Gastrocnemius medialis (tissue), 4 donors: ENCODE measurements around the gene DIAPH1. TPM values are rescaled to one million over a fixed set of nuclear protein-coding genes. Genes with fewer than 3 reads are reported as not detected.

Experiments
- ATAC-seq, 2 donors: fragments of 150-250 bp; one replicate each; pipeline ENCODE4 v1.9.1; 2016
- DNase-seq, 2 donors: peaks; one replicate each; pipeline ENCODE4 v3.0.0-alpha.2; 2019
- H3K27ac ChIP-seq, 4 donors: fragments of 200-600 bp; sonication (generic); 1 replicate in 1 of 4; 2 replicates in 3 of 4; pipeline ENCODE4 v1.5.1; 2016 to 2018; ENCODE audit warnings: mild to moderate bottlenecking in 2 of 4, moderate library complexity in 1 of 4
- H3K27me3 ChIP-seq, 3 donors: fragments of 200-600 bp; sonication (generic) in 2 of 3; 1 replicate in 1 of 3; 2 replicates in 2 of 3; pipeline versions ENCODE4 v1.5.1 to v1.6.0; 2016 to 2019; ENCODE audit warnings: mild to moderate bottlenecking in 1 of 3, moderate library complexity in 1 of 3
- H3K36me3 ChIP-seq, 2 donors: fragments of 200-600 bp; sonication (generic) in 1 of 2; one replicate each; pipeline ENCODE4 v1.5.1; 2017 to 2018
- H3K4me1 ChIP-seq, 2 donors: fragments of 200-600 bp; sonication (generic) in 1 of 2; one replicate each; pipeline ENCODE4 v1.5.1; 2016 to 2017; ENCODE audit warnings: mild to moderate bottlenecking in 2 of 2
- H3K4me3 ChIP-seq, 4 donors: fragments of 200-600 bp; sonication (generic) in 3 of 4; 1 replicate in 1 of 4; 2 replicates in 3 of 4; pipeline ENCODE4 v1.5.1; 2016 to 2019; ENCODE audit warnings: mild to moderate bottlenecking in 2 of 4
- H3K9me3 ChIP-seq, 3 donors: fragments of 200-600 bp; sonication (generic) in 2 of 3; 1 replicate in 1 of 3; 2 replicates in 2 of 3; pipeline ENCODE4 v1.5.1; 2016 to 2019
- CTCF ChIP-seq, 5 experiments: fragments of 450-650 bp in 3 of 5; fragments of 200-600 bp in 2 of 5; sonication (generic) in 2 of 5; IDR thresholded peaks in 4 of 5; conservative IDR thresholded peaks in 1 of 5; 1 replicate in 4 of 5; 2 replicates in 1 of 5; pipeline ENCODE4 v1.5.1; 2016 to 2019; ENCODE audit warnings: antibody characterized with exemption in 5 of 5, mild to moderate bottlenecking in 3 of 5, moderate library complexity in 3 of 5
- POLR2A ChIP-seq, 2 donors: fragments of 450-650 bp; IDR thresholded peaks; one replicate each; pipeline ENCODE4 v1.6.1; 2017; ENCODE audit warnings: antibody characterized with exemption in 2 of 2, mild to moderate bottlenecking in 2 of 2, moderate library complexity in 2 of 2
- in situ Hi-C, 4 donors: fragments of 200-750 bp; cut with MboI; loops; one replicate each; pipeline versions ENCODE4 v1.15.0 to v1.8.0; 2017; ENCODE audit warnings: low sequenced_read_pairs in 4 of 4
- intact Hi-C: fragments of 100-400 bp; cut with DNase I; formaldehyde crosslinking; loops from one replicate; pipeline ENCODE4 v1.15.1; 2023; ENCODE audit warnings: low total_unique reads
- total RNA-seq, 4 donors: library from RNA; depleted of rRNA; stranded (reverse); fragments of >200 nt; gene quantifications; one replicate each; pipeline versions ENCODE4 v1.1.0 to v1.2.3, GENCODE V29; 2016

DIAPH1 gene
- total RNA-seq, 4 donors from 2014 or later = 98.3 to 324 (median 214) TPM

DNA sequence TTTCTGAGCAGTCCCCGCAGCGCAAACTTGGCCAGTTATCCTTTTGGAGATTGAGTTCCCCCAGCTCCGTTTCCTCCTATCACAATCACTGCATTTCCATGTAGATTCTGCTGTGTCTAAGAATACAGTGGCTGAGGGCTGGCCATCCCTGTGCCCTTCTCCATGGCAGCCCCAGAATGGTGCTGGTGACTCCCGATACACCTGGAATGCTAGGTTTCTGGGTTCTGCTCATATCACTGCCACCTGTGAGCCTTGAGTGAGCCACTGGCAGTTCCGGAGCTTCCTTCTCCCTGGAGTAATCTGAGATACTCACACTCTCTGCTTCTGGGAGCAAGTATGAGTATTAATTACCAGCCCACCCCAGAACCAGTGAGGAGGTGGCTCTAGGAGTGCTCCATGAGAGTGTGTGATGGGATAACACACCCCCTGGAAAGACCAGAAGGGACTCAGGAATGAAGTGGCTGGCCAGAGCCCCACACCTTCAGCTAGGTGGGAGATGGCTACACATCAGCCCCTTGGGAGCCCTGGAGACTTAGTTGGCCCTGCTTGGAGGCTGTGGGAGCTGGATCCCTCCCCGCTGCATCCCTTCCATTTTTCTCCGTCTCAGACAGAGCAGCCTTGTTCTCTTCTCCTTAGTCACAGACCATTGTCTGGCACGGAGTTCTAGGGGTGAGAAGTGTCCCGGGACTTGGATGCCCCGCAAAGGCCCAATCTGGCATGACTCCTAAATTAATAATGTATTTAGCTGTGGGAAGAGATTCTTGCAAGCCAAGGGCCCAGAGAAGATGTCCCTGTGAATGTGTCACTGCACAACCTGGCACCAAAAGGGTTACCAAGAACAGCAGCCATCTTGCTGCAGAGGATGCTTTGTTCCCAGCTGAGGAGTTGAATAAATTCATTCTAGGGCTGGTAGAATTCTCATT, 125.0 kb downstream of the DIAPH1 start:
- no peak for DNase-seq
- H3K27ac ChIP-seq = no peak overlapping the region
- peaks cover 5 to 21% of the 10 kb centered on the region in 2 donors for H3K4me1 ChIP-seq
- intact Hi-C loops (no loop called here), in situ Hi-C loops (no loop called here)
- no peak for ATAC-seq
- H3K27me3 ChIP-seq = no peaks in the 10 kb centered on the region
- no peak overlapping the region for H3K4me3 ChIP-seq
- H3K36me3 ChIP-seq = no peaks in the 10 kb centered on the region
- TF ChIP-seq CTCF (IDR thresholded peaks at IDR 0.05 in 4 of 5, conservative IDR thresholded peaks at IDR 0.05 in 1 of 5) = no peak
- no peak for TF ChIP-seq POLR2A (IDR thresholded peaks at IDR 0.05)
- no peaks in the 10 kb centered on the region for H3K9me3 ChIP-seq

- H3K36me3 ChIP-seq = no peaks in the 10 kb centered on the region
- intact Hi-C loops (no loop called here), in situ Hi-C loops (no loop called here)
- TF ChIP-seq POLR2A (IDR thresholded peaks at IDR 0.05) = no peak
- TF ChIP-seq CTCF (IDR thresholded peaks at IDR 0.05 in 4 of 5, conservative IDR thresholded peaks at IDR 0.05 in 1 of 5) = no peak
- no peak for DNase-seq
- H3K27ac ChIP-seq = no peak overlapping the region
- peaks cover 9 to 21% of the 10 kb centered on the region in 2 donors for H3K4me1 ChIP-seq
- no peak overlapping the region for H3K4me3 ChIP-seq
- no peak for ATAC-seq
- H3K27me3 ChIP-seq = no peaks in the 10 kb centered on the region
- H3K9me3 ChIP-seq = no peaks in the 10 kb centered on the region
Observed at GRCh38 chr5:141492168-141492885, 126.5 kb downstream of the DIAPH1 start.

- no peaks in the 10 kb centered on the region for H3K36me3 ChIP-seq
- intact Hi-C loops = no loop called here
- ATAC-seq (no peak), DNase-seq (no peak)
- no peaks in the 10 kb centered on the region for H3K9me3 ChIP-seq
- no peak for TF ChIP-seq POLR2A (IDR thresholded peaks at IDR 0.05)
- TF ChIP-seq CTCF (IDR thresholded peaks at IDR 0.05 in 4 of 5, conservative IDR thresholded peaks at IDR 0.05 in 1 of 5) = no peak
- peaks cover 9 to 22% of the 10 kb centered on the region in 2 donors for H3K4me1 ChIP-seq
- H3K27ac ChIP-seq = no peak overlapping the region
- in situ Hi-C loops = no loop called here
- no peaks in the 10 kb centered on the region for H3K27me3 ChIP-seq
- H3K4me3 ChIP-seq = no peak overlapping the region
Observed at GRCh38 chr5:141491323-141492167, 127.3 kb downstream of the DIAPH1 start.

DNA sequence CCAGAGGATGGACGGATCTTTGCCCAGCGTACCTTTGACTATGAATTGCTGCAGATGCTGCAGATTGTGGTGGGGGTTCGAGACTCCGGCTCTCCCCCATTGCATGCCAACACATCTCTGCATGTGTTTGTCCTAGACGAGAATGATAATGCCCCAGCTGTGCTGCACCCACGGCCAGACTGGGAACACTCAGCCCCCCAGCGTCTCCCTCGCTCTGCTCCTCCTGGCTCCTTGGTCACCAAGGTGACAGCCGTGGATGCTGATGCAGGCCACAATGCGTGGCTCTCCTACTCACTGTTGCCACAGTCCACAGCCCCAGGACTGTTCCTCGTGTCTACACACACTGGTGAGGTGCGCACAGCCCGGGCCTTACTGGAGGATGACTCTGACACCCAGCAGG, 128.0 kb downstream of the DIAPH1 start:
- Histone ChIP-seq H3K36me3 (no peaks in the 10 kb centered on the region), H3K4me3 (no peak overlapping the region), H3K9me3 (no peaks in the 10 kb centered on the region), H3K27me3 (no peaks in the 10 kb centered on the region), H3K27ac (no peak overlapping the region), H3K4me1 (peaks cover 9 to 25% of the 10 kb centered on the region in 2 donors)
- intact Hi-C loops = no loop called here
- in situ Hi-C loops = no loop called here
- ATAC-seq = no peak
- no peak for DNase-seq
- TF ChIP-seq CTCF (IDR thresholded peaks at IDR 0.05 in 4 of 5, conservative IDR thresholded peaks at IDR 0.05 in 1 of 5) (no peak), POLR2A (IDR thresholded peaks at IDR 0.05) (no peak)
